HG02610 (cell line): ENCODE results near the gene P2RY12.
A peak's percentile ranks its signal among the peaks of the same experiment; 100 is the strongest.
"Not testable (repeated sequence)": the region's sequence is repeated elsewhere in the genome, so short reads cannot be mapped to it uniquely, and the experiment has no call there.

ENCODE experiments used
- ATAC-seq: cut with Tn5 transposase; IDR thresholded peaks from one replicate; pipeline ENCODE4 v1.9.1; 2021; ENCODE audit warnings: mild to moderate bottlenecking, moderate library complexity; ENCODE audit not compliant: unreplicated experiment

The P2RY12 gene

DNA sequence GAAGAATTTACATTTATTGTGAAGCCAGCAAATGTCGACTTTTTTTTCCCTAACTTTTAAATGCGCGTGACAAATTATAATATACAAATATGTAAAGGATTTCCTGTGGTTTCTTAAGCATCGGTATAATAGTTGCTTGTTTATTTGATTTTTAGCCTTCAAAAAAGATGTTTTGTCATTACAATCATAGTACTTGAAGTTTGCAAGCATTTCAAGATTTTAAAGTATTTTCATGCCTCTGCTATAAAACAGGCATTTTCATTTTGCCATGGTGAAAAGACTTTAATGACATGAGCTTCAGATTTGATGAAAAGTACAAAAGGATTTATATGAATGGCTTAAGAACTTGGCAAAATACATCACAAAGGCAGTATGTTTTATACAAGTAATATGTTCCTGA lies 9.4 kb upstream of the P2RY12 start:
- ATAC-seq: no peak

DNA sequence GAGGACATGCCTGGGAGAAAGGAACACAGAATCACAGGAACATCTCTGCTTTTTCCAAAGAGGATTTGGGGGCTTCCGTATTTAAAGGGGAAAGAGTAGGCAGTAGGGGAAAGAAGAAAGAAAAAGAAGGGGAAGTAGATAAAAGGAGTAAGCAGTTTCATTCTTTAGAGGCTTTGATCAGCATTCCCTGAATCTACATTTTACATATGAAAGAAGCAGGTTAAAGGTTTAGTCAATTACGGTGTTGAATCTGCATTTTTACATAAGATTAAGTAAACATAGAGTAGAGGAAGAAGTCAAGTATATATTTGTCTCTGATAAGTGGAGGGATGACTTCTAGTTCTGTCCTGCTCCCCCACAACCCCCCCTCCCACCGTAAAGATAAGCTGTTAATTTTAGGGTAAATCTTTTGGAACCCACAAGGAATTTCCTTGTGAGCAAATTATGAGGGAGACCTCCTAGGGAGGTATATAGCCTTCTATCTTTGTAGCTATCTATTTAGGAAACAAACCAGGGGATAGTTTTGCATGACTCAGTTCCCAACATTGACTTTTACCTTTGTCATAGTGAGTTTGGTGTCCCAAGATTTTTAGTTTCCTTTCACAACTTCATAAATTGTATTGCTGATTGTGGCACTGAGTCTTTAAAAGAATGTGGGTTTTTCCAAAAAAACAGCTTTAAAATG lies 8.7 kb upstream of the P2RY12 start:
- no peak for ATAC-seq

DNA sequence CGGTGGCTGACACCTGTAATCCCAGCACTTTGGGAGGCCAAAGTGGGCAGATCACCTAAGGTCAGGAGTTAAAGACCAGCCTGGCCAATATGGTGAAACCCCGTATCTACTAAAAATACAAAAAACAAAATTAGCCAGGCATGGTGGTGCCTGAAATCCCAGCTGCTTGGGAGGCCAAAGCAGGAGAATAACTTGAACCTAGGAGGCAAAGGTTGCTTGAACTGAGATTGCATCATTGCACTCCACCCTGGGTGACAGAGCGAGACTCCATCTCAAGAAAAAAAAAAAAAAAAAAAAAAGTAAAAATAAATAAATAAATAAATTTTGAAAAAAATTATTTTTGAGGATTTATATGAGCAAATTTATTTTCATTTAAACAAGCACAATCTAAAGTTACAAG lies 7.6 kb upstream of the P2RY12 start:
- ATAC-seq: not testable (repeated sequence)

DNA sequence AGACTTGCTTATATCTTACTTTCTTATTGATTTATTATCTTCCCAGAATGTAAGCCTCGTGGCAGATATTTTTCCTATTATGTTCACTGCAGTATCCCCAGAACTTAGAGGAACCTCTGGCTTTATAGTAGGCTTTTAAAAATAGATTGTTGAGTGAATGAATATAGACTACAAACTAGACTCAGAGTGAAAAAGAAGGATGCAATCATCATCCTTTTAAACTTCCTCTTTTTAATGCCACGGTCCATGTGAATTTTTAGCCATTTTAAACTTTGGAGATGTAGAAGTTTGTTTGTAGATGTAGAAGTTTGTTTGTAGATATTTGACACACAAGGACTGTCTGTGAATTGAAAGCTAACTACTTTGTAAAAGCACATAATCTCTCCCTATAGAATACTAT lies 7.2 kb upstream of the P2RY12 start:
- ATAC-seq: no peak

DNA sequence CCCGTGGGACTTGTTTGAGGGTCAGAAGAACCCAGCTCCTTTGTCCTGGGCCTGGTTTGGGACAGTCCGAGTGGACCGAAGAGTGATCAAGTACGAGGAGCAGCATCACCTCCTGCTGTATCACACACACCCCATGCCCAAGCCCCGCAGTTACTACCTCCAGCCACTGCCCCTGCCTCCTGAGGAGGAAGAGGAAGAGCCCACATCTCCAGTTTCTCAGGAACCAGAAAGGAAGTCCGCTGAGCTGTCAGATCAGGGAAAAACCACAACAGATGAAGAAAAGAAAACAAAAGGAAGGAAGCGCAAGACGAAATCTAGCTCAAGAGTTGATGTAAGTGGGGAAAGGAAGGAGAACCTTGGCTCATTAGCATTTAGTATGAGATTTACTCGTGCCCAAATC lies 3.3 kb upstream of the P2RY12 start:
- ATAC-seq: no peak

DNA sequence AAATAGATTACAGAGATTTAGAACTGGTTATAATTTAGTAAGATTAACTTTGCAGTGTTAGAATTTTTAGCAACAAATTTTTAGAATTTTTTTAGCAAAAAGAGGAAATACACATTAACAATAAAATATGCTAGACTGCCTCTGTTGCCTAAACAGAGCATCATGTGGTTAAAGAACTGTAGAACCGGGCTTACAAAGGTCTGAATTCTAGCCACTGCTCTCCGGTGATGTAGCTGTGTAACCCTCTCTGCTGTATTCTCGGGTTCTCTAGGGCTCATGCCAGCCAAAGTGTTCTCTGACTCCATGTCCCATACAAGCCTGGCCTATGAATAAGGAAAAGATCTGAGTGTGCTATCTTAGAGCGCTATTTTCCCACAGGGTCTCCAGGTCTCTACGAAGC lies 2.9 kb upstream of the P2RY12 start:
- ATAC-seq: no peak

DNA sequence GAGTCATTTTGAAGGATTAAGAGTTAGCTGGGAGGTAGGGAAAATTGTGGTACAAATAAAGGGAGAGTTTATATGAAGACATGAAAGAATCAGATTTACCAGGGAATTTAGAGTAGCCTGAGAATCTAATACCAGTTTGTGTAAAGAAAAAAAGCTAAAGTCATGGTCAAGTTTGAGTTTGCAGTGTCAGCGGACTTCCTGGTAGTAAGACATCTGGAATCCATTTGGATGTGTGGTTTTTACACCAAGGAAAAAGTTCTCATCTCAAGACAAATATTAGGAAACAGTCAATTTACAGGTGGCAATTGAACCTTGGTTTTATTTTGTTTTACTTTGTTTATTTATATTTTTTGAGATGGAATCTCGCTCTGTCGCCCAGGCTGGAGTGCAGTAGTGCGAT lies 1.5 kb upstream of the P2RY12 start:
- ATAC-seq: no peak

DNA sequence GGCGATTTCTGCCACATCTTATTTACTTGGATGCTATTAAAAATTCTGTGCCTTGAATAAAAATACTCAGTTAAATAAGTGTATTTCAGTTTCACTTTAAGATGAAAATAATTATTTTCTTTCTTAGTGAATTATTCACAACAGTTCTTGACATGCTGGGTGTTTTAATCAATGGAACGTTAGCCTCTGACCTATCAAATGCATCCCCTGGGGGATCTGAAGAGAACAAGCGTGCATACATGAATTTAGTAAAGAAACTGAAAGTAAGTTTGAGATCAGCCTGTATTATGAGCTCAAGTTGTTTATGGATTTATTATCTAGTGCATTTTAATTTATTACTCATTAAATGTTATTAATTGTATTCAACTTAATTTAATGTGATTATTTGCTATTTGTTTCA lies 597 bp downstream of the P2RY12 start:
- peak; percentile 47 for ATAC-seq

DNA sequence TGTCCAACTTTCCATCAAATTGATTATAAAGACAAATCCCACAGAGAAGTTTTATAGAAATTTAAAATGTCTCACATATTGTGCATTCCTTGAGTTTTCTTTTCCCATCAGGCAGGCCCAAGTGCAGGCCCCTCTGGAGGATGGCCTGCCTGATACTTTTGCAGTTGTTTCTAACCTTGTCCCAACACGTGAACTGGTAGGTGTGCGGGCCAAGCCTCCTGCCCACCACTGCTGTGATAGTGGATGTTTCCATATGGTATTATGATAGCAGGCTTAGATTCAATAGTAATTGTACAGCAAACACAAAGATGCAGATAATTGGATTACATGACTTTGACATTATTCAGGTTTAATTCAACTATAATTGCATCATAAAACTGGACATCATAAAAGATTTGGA lies 1.4 kb downstream of the P2RY12 start:
- no peak for ATAC-seq

DNA sequence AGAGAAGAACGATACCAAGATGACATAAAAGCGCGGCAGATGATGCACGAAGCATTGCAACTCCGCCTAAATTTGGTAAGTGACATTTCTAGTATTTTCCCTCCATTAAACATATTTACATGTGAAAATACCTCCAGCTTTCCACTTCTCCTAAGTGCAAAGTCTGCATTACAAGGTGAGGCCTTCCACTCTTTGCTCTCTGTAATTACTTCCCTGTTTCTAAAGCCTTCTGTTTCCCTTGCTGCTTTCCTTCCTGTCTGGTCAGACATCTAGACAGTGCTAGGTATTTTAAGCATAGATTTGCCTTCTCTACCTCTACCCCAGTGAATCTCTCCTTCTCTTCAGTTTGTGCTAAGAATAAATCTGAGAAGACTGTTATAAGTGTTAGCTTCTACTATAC lies 1.9 kb downstream of the P2RY12 start:
- ATAC-seq: peak; percentile 35

DNA sequence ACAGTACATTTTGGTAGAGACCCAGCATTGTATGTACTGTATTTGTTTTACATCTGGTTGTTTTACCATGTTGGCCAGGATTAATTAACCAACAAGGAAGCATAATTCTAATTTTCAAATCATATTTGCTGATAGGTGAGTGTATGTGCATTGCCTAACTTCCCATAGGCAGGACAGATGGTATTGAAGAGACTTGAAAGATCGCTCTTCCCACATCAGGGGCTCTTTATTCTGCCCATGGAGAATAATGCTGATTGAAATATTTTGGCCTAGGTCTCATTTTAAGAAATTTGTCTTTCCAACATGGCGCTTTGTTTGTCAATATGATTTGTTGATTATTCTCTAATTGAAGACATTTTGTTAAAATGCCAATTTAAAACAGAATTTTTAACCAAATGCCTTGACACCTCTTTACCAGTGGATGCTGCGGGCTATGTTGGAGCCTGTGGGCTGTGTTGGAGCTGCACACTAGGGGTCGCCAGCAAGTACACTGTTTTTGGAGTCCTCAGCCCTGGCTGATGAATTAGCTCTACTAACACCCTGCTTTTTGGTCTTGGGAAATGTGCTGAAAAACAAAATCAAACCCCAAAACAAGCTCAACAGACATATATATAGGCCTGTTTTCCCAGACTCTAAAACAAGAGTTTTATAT lies 5.3 kb downstream of the P2RY12 start:
- no peak for ATAC-seq

DNA sequence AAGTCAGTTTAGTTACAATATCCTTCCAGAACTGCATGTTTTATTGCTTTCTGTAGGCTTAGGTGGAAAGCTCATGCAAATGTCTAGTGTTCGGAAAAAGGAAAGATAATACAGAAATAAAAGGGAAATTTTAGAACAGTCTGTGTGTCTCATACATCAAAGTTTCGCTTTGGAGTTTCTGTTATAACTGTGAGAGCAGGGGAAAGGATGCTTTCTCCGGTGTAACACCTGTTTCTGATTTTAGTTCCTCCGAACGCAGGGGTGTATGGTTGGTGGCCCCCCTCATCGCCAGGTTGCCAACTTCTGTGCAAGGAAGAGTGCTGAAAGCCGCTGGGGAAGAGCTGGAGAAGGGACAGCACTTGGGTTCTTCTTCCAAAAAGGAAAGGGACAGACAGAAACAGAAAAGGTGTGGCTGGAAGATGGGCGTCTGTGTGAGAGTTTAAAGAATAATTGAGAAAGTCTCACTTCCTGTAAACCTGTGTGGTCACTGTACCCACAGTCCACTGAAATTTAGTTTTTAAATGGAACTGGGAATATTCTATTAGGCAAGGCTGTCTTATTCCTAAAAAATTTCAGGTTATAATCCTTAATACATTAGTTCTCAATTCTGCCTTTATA lies 6.7 kb downstream of the P2RY12 start:
- ATAC-seq: no peak

DNA sequence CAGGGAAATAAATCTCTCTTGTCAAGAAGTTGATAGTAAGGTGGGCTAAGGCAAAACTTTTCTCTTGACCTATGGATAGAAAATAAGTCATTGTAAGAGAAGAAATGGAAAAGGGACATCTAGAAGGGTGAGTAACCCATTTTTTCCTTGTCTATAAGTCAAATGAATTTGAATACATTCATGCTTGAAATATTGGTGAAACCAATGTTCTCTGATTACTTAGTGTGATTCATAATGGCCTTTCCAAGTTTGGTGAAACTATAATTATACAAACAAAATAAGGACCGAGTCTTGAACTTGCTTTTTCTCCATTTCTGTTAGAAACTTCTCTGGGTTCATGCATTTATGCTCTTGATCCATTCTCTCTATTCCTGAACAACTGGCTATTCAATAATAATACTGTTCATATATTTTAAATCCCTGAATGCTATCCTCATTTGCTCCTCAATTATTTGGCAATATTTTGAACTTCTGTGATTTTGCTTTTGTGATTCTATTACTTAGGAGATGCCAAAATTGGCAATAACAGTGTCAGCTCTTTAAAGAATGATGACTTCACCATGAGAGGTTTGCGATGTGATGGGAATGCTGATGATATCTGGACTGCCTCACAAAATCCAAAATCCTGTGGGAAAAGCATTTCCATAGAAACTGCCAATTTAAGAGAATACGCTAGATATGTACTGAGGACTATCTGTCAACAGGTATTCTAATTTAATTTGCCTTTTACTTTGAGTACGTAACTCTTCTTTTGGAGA lies 12.3 kb downstream of the P2RY12 start:
- no peak for ATAC-seq

DNA sequence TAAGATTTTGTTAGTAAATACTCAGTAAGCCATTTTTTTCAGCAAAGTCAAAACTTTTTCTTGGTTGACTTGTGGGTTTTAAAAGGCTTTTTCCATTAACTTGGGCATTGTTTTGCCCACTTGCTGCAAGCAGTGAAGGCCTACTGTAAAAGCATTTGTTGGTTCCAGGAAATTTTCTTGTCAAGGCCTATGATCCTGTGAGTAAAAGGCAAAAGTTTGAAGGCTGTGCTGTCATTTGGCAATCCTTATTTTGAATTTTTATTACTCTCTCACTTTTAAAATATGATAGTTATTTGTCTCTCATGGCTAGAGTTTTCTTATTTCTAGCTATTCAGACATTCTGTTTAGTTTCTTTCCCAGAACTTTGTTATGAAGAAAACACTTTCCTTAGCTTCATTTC lies 13.0 kb downstream of the P2RY12 start:
- ATAC-seq: no peak

DNA sequence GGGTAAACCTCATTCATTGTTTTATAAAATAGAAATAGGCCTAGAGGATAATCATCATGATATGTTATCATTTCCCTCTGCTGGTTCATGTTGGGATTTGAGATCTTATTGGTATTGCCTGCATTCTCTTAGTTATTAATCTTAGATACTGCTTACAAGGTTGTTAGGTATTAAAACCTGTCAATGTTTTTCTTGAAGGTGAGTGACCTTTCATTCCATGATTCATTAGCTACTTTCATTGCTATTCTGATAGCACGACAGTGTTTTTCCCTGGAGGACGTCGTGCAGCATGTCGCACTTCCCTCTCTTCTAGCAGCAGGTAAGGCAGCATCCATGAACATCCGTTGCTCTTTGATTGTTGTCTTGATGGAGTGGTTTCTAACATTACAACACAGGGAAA lies 17.1 kb downstream of the P2RY12 start:
- no peak for ATAC-seq

DNA sequence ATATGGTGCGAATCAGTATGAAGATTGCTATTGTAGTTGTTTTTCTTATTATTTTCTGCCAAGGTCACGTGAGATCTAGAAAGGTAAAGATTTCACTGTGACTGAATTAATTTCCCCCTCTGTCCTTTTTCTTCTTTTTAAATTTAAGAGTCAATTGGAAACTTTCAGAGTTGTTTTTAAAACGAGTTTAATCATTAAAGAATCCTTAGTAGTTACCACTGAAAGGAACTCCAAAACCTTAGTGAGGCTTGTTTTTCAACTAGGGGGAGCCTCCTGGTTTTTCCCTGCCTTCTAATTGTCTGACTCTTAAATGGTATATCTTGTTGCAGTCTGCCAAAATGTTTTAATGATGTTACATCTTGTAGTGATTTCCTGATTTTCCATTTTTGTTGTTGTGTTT lies 17.6 kb downstream of the P2RY12 start:
- ATAC-seq: no peak

DNA sequence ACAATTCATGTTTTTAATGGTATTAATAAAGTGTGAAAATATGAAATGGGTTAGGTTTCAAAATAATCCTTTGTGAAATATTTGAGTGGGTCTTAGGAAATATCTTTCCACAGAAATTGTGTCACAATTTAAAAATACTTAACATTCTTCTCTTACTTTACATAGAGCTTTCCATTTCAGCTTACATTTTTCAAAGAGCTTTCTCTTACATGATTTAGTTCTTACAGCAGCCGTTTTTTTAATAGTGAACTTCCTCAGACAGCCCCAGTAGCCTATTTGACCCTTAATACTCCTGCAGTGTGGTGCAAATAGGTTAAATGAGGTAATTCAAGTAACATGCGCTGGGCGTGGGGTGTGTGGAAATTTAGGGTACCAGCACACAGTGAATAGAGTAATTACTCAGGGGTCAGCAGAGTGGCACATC lies 21.8 kb downstream of the P2RY12 start:
- ATAC-seq: no peak

DNA sequence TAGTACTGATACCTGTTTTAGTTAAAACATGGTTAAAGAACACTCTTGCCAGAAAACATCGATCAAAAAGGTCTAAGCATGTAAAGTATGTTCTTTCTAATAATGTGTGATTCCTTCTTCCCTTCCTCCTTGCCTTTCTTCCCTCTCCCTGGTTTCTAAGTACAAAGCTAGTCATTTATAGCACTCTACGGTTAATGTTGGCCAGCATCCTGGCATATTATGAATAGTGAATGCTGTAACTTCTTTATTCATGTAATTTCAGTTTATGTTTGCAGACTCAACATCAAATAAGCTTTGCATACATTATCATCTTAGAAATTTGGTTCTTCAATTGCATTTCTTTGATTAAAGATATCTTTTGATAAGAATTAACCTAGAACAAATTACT lies 27.1 kb downstream of the P2RY12 start:
- ATAC-seq: no peak

DNA sequence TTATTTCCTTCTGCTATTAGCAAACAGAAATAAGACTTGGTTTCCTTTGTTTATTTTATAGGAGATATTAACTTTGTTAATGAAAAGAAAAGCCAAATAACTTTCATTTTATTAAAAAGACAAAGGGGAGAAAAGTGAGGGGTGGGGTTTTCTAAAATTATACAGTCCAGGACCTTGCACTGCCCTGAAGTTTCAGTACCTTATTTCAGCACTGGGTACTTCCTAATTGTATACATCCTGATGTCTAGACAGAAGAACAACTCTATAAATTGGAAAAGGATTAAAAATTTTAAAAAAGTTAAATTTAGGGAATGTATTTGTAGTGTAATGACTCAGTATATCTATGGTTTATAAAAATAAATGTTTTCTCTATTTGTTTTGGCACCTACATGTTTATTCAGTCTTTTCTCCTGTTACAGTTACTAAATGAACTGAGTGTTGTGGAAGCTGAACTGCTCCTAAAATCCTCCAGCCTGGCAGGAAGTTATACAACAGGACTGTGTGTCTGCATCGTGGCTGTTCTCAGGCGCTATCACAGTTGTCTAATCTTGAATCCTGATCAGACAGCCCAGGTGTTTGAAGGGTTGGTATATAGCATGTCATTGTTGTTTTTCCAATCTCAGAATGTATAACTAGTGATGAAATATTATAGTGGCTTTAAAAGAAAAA lies 27.6 kb downstream of the P2RY12 start:
- ATAC-seq: no peak

DNA sequence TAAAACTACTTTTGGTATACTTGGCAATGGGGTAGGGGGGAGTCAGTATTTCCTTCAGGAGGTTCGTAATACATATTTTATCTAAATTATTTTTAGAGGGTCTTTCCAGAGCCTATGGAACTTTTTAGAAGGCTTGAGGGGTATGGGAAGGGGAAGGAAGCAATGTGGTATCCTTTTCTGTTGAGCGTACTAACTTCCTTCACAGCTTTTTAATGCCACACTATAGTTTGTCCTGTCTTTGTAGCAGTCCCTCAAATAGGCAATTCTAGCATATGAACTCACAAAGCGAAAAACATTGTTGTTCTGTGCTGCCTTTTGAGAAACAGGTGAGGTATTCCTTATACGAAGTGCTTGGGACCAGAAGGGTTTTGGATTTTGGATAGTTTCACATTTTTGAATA lies 32.9 kb downstream of the P2RY12 start:
- ATAC-seq: peak; percentile 7

DNA sequence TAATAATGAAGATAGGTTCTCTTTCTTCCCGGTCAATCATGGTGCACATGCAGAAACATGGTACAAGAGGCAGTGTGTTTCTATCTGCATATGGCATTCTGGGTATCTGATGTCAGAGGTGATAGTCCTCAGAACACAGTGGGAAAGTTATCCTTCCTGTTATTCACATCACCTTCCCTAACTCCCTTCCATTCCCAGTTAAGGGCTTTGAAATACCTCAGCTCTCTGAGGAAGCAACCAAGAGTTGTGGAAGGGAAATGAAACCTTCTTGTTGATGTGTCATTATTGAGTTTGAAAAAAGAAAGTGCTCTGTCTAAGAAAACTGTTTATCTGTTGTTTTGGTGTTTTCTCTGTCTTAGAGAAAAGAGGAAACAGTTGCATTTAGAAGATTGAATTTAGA lies 33.3 kb downstream of the P2RY12 start:
- peak; percentile 72 for ATAC-seq
